ENCODE measurements around the gene BBS9.

Gene BBS9

DNA sequence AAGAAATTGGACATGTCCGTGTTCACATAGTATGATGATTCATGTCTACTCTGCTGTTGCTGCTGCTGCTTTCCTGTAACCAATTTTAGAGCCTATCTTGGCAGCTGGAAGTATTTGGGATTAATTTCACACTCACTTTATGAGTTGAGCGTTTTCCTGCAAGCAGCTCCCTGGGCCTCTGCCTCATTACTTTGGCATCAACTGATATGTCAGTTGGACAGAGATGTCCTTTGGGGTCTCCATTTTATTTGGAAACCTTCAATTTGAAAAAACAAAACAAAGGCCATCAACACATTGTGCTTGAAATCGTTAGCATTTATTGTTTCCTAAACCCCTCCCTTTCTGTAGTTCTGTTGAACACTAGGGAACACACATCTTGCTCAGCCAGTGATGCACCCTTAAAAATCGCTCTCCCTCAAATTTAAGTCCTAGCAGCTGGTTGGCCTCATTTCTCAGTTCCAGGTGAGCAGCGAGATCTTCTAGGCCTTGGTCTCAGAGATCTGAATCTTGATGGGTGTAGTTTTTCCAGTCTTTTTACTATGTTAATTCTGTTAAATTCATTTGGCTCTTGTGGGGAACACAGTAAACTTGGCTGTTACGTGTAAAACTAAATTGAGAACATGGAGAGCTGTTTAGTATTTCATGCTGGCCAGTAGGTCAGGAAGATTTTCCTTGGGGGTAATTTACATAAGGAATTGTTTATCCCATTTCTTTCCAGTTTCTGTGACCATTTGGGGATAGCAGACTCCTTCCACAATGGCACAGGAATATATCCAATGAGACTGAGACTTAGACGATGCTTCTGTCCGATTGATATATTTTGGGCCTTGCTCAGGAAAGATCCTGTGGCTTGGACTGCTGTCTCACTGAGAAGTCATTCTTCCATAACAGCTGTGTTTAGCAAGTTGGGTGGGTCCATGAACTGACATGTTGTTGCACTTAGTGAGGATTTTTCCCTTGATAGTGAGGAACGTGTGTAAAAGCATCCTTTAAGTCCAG, 371.6 kb downstream of the BBS9 start:
- Histone ChIP-seq H3K27me3 (ENCODE audit: insufficient read depth, low read length, poor library complexity, severe bottlenecking) (no peaks in the 10 kb centered on the region), H3K79me2 (ENCODE audit: insufficient read depth, low read length) (no peaks in the 10 kb centered on the region), H3K36me3 (ENCODE audit: insufficient read depth, low read length) (no peaks in the 10 kb centered on the region), H3F3A (ENCODE audit: low read depth) (no peaks in the 10 kb centered on the region), H4K20me1 (ENCODE audit: insufficient read depth, low read length, poor library complexity, severe bottlenecking) (no peaks in the 10 kb centered on the region), H3K9ac (ENCODE audit: low read depth, low read length, poor library complexity, severe bottlenecking) (no peak overlapping the region), H3K4me3 (ENCODE audit: low read length, poor library complexity, severe bottlenecking) (no peak overlapping the region), H3K4me1 (ENCODE audit: insufficient read depth, low read length, poor library complexity, severe bottlenecking) (no peaks in the 10 kb centered on the region), H2AFZ (ENCODE audit: low read length) (no peak overlapping the region), H3K9me3 (ENCODE audit: insufficient read depth, low read depth, low read length) (no peaks in the 10 kb centered on the region), H3K4me2 (ENCODE audit: low read depth, low read length, poor library complexity, severe bottlenecking) (no peak overlapping the region), H3K9me2 (replicated peaks; ENCODE audit: low read depth, low read length) (no peaks in the 10 kb centered on the region)
- no peak for TF ChIP-seq EZH2phosphoT487 (IDR thresholded peaks at IDR 0.05; ENCODE audit: borderline replicate concordance)
- TF ChIP-seq, protein P1, sequence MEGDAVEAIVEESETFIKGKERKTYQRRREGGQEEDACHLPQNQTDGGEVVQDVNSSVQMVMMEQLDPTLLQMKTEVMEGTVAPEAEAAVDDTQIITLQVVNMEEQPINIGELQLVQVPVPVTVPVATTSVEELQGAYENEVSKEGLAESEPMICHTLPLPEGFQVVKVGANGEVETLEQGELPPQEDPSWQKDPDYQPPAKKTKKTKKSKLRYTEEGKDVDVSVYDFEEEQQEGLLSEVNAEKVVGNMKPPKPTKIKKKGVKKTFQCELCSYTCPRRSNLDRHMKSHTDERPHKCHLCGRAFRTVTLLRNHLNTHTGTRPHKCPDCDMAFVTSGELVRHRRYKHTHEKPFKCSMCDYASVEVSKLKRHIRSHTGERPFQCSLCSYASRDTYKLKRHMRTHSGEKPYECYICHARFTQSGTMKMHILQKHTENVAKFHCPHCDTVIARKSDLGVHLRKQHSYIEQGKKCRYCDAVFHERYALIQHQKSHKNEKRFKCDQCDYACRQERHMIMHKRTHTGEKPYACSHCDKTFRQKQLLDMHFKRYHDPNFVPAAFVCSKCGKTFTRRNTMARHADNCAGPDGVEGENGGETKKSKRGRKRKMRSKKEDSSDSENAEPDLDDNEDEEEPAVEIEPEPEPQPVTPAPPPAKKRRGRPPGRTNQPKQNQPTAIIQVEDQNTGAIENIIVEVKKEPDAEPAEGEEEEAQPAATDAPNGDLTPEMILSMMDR (conservative IDR thresholded peaks at IDR 0.05; ENCODE audit: low read length), result no peak

GRCh38 chr7:33503014-33503413, 373.6 kb downstream of the BBS9 start:
- no peak overlapping the region for H3K4me3 ChIP-seq (ENCODE audit: low read length, poor library complexity, severe bottlenecking)
- no peak overlapping the region for H2AFZ ChIP-seq (ENCODE audit: low read length)
- no peaks in the 10 kb centered on the region for H3K79me2 ChIP-seq (ENCODE audit: insufficient read depth, low read length)
- TF ChIP-seq, protein P1 (conservative IDR thresholded peaks at IDR 0.05; ENCODE audit: low read length), result no peak
- no peak for TF ChIP-seq EZH2phosphoT487 (IDR thresholded peaks at IDR 0.05; ENCODE audit: borderline replicate concordance)
- H4K20me1 ChIP-seq (ENCODE audit: insufficient read depth, low read length, poor library complexity, severe bottlenecking), result no peaks in the 10 kb centered on the region
- no peaks in the 10 kb centered on the region for H3K27me3 ChIP-seq (ENCODE audit: insufficient read depth, low read length, poor library complexity, severe bottlenecking)
- no peaks in the 10 kb centered on the region for H3K36me3 ChIP-seq (ENCODE audit: insufficient read depth, low read length)
- H3K9me2 ChIP-seq (replicated peaks; ENCODE audit: low read depth, low read length), result no peaks in the 10 kb centered on the region
- H3K9me3 ChIP-seq (ENCODE audit: insufficient read depth, low read depth, low read length), result no peaks in the 10 kb centered on the region
- H3K9ac ChIP-seq (ENCODE audit: low read depth, low read length, poor library complexity, severe bottlenecking), result no peak overlapping the region
- no peak overlapping the region for H3K4me2 ChIP-seq (ENCODE audit: low read depth, low read length, poor library complexity, severe bottlenecking)
- H3F3A ChIP-seq (ENCODE audit: low read depth), result no peaks in the 10 kb centered on the region
- H3K4me1 ChIP-seq (ENCODE audit: insufficient read depth, low read length, poor library complexity, severe bottlenecking), result no peaks in the 10 kb centered on the region

- no peak overlapping the region for H2AFZ ChIP-seq (ENCODE audit: low read length)
- H3K27me3 ChIP-seq (ENCODE audit: insufficient read depth, low read length, poor library complexity, severe bottlenecking), result no peaks in the 10 kb centered on the region
- no peaks in the 10 kb centered on the region for H3K79me2 ChIP-seq (ENCODE audit: insufficient read depth, low read length)
- no peaks in the 10 kb centered on the region for H4K20me1 ChIP-seq (ENCODE audit: insufficient read depth, low read length, poor library complexity, severe bottlenecking)
- no peaks in the 10 kb centered on the region for H3F3A ChIP-seq (ENCODE audit: low read depth)
- H3K9me3 ChIP-seq (ENCODE audit: insufficient read depth, low read depth, low read length), result no peaks in the 10 kb centered on the region
- H3K4me3 ChIP-seq (ENCODE audit: low read length, poor library complexity, severe bottlenecking), result no peak overlapping the region
- H3K4me2 ChIP-seq (ENCODE audit: low read depth, low read length, poor library complexity, severe bottlenecking), result no peak overlapping the region
- no peaks in the 10 kb centered on the region for H3K9me2 ChIP-seq (replicated peaks; ENCODE audit: low read depth, low read length)
- no peaks in the 10 kb centered on the region for H3K36me3 ChIP-seq (ENCODE audit: insufficient read depth, low read length)
- H3K4me1 ChIP-seq (ENCODE audit: insufficient read depth, low read length, poor library complexity, severe bottlenecking), result no peaks in the 10 kb centered on the region
- no peak for TF ChIP-seq EZH2phosphoT487 (IDR thresholded peaks at IDR 0.05; ENCODE audit: borderline replicate concordance)
- TF ChIP-seq, protein P1 (conservative IDR thresholded peaks at IDR 0.05; ENCODE audit: low read length), result no peak
- no peak overlapping the region for H3K9ac ChIP-seq (ENCODE audit: low read depth, low read length, poor library complexity, severe bottlenecking)
Observed at GRCh38 chr7:33503736-33504135, 374.4 kb downstream of the BBS9 start.

Measured in Loucy (cell line).